ENCODE results near the gene SDR9C7.

- TF ChIP-seq CTCF (IDR thresholded peaks at IDR 0.05) (no peak), POLR2A (IDR thresholded peaks at IDR 0.05) (no peak)
Observed at GRCh38 chr12:56978397-56979138, 44.4 kb upstream of the SDR9C7 start.
